Muscle layer of colon (tissue), 2 donors: ENCODE measurements around the gene CAPN7.

Experiments used
- H3K27ac ChIP-seq: one replicate; pipeline ENCODE4 v1.7.0; 2013; ENCODE audit warnings: low read depth, mild to moderate bottlenecking, low read length, moderate library complexity
- H3K27me3 ChIP-seq, 2 donors: one replicate each; pipeline ENCODE4 v1.7.0; 2013; ENCODE audit warnings: low read length in 2 of 2, mild to moderate bottlenecking in 2 of 2; ENCODE audit not compliant: insufficient read depth in 2 of 2, control insufficient read depth in 1 of 2
- H3K36me3 ChIP-seq: one replicate; pipeline ENCODE4 v1.7.0; 2013; ENCODE audit warnings: mild to moderate bottlenecking, low read length; ENCODE audit not compliant: insufficient read depth
- H3K4me1 ChIP-seq: one replicate; pipeline ENCODE4 v1.7.0; 2013; ENCODE audit warnings: mild to moderate bottlenecking, low read length; ENCODE audit not compliant: insufficient read depth
- H3K4me3 ChIP-seq, 2 donors: one replicate each; pipeline ENCODE4 v1.7.0; 2013; ENCODE audit warnings: low read length in 2 of 2, low read depth in 1 of 2, mild to moderate bottlenecking in 1 of 2, moderate library complexity in 1 of 2
- H3K9ac ChIP-seq: one replicate; pipeline ENCODE4 v1.7.0; 2013; ENCODE audit warnings: low read length
- H3K9me3 ChIP-seq: one replicate; pipeline ENCODE4 v1.7.0; 2013; ENCODE audit warnings: mild to moderate bottlenecking, low read length
- donor health status: abdominal sarcoma.
- donor health status: Adenocarcinoma of cecum.

CAPN7 gene

GRCh38 chr3:15280853-15281532 lies 74.9 kb downstream of the CAPN7 start:
- Histone ChIP-seq H3K4me1 (peaks cover 3% of the 10 kb centered on the region), H3K36me3 (no peaks in the 10 kb centered on the region), H3K9ac (no peak overlapping the region), H3K4me3 (no peak overlapping the region), H3K9me3 (no peaks in the 10 kb centered on the region), H3K27ac (no peak overlapping the region), H3K27me3 (no peaks in the 10 kb centered on the region)

DNA sequence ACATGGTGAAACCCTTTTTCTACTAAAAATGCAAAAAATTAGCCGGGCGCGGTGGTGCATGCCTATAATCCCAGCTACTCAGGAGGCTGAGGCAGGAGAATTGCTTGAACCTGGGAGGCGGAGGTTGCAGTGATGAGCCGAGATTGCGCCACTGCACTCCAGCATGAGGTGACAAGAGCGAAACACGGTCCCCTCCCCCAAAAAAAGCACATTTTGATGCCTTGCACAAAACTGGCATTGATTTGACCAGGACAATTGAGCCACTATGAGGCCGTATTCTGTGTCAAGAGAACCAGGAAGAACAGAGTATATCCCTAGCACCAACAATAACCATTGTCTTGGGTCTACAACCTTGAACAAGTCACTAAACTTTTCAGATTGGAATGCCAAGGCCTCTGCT lies 75.8 kb downstream of the CAPN7 start:
- Histone ChIP-seq H3K27ac (no peak overlapping the region), H3K36me3 (no peaks in the 10 kb centered on the region), H3K9ac (no peak overlapping the region), H3K9me3 (no peaks in the 10 kb centered on the region), H3K4me3 (no peak overlapping the region), H3K4me1 (peaks cover 3% of the 10 kb centered on the region), H3K27me3 (no peaks in the 10 kb centered on the region)

- Histone ChIP-seq H3K4me1 (peaks cover 10% of the 10 kb centered on the region), H3K36me3 (no peaks in the 10 kb centered on the region), H3K27ac (no peak overlapping the region)
Measured at GRCh38 chr3:15283702-15284101, 77.7 kb downstream of the CAPN7 start.

GRCh38 chr3:15284121-15284889 lies 78.3 kb downstream of the CAPN7 start:
- no peak overlapping the region for H3K27ac ChIP-seq
- no peaks in the 10 kb centered on the region for H3K27me3 ChIP-seq
- no peak overlapping the region for H3K4me3 ChIP-seq
- peaks cover 10% of the 10 kb centered on the region for H3K4me1 ChIP-seq
- no peak overlapping the region for H3K9ac ChIP-seq
- no peaks in the 10 kb centered on the region for H3K9me3 ChIP-seq
- H3K36me3 ChIP-seq: no peaks in the 10 kb centered on the region

More at GRCh38 chr3:15283702-15284101, 77.7 kb downstream of the CAPN7 start:
- no peaks in the 10 kb centered on the region for H3K9me3 ChIP-seq
- no peak overlapping the region for H3K9ac ChIP-seq
- H3K4me3 ChIP-seq: no peak overlapping the region
- no peaks in the 10 kb centered on the region for H3K27me3 ChIP-seq

GRCh38 chr3:15286022-15286421 lies 80.0 kb downstream of the CAPN7 start:
- no peak overlapping the region for H3K4me3 ChIP-seq
- no peaks in the 10 kb centered on the region for H3K9me3 ChIP-seq
- H3K9ac ChIP-seq: no peak overlapping the region
- H3K27me3 ChIP-seq: no peaks in the 10 kb centered on the region
- no peaks in the 10 kb centered on the region for H3K36me3 ChIP-seq
- peaks cover 7% of the 10 kb centered on the region for H3K4me1 ChIP-seq
- no peak overlapping the region for H3K27ac ChIP-seq

DNA sequence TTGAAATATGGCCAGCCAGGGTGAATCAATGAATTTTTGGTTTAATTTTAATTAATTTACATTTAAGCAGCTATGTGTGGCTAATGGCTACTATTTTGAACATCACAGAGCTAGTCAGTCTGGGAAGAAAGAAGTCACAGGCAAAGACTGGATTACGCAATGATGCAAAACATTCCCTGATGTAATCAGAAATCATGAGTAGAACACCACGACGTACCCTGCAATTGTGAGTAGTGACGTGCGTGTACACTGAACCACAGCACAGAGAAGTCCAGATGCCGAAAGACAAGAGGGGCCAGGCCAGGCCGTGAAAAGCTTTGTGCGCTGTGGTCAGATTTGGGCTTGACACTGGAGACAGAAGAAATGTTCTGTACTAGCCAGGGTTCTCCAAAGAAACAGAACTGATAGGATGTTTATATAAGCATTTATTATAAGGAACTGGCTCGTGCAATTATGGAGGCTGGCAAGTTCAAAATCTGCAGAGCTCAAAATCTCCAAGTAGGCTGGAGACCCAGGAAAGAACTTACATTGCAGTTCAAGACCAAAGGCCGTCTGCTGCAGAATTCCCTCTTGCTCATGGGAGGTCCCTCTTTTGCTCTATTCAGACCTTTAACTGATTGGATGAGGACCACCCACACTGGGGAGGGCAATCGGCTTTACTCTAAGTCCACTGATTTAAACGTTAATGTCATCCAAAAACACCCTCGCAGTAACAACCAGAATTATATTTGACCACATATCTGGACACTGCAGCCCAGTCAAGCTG lies 81.7 kb downstream of the CAPN7 start:
- Histone ChIP-seq H3K9me3 (no peaks in the 10 kb centered on the region), H3K27me3 (no peaks in the 10 kb centered on the region), H3K4me3 (no peak overlapping the region), H3K36me3 (no peaks in the 10 kb centered on the region), H3K9ac (no peak overlapping the region), H3K27ac (peak overlapping the region; percentile 32), H3K4me1 (peaks cover 14% of the 10 kb centered on the region)

GRCh38 chr3:15288331-15289035 lies 82.4 kb downstream of the CAPN7 start:
- H3K4me1 ChIP-seq: peaks cover 17% of the 10 kb centered on the region
- no peaks in the 10 kb centered on the region for H3K27me3 ChIP-seq
- no peaks in the 10 kb centered on the region for H3K36me3 ChIP-seq
- no peak overlapping the region for H3K4me3 ChIP-seq
- H3K9ac ChIP-seq: no peak overlapping the region
- H3K27ac ChIP-seq: no peak overlapping the region
- H3K9me3 ChIP-seq: no peaks in the 10 kb centered on the region

DNA sequence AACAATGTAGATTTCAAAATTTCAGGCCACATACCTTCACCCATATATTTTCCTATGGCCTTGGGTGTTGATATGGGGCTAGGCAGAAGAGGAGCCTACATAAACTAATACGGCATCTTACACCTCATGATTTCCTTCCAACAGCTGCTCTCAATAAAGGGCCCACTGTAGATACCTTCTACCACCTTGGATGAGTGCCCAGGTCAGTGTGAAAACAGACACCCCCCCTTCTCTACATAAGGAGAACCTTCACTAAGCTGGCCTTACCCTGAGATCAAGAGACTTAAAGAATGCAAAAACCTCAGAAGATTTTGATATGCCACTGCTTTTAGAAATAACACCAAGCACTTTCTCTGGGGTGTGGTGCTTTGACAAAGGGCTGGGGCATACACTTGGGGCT lies 83.6 kb downstream of the CAPN7 start:
- H3K9ac ChIP-seq: no peak overlapping the region
- H3K36me3 ChIP-seq: no peaks in the 10 kb centered on the region
- H3K9me3 ChIP-seq: no peaks in the 10 kb centered on the region
- H3K4me3 ChIP-seq: no peak overlapping the region
- H3K27ac ChIP-seq: no peak overlapping the region
- no peaks in the 10 kb centered on the region for H3K27me3 ChIP-seq
- H3K4me1 ChIP-seq: peaks cover 19% of the 10 kb centered on the region

DNA sequence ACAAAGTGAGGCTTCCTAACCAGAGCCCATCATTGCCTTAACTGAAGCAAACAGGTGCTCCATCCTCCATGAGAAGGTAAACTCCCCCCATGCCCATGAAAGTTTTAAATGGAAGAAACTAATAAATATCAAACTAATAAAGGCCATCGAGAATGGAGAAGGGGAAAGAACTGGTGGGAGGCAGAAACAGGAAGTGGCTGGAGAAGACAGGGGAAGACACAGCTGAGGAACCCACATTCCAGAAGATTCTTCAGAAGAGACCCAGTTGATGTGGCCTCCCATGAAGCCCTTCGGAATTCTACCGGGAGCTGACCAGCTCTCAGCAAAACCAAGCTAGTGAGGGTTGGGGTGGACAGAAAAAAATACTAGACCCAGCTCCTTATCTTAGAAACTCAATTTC lies 84.7 kb downstream of the CAPN7 start:
- Histone ChIP-seq H3K9me3 (no peaks in the 10 kb centered on the region), H3K9ac (no peak overlapping the region), H3K36me3 (no peaks in the 10 kb centered on the region), H3K4me3 (no peak overlapping the region), H3K27me3 (no peaks in the 10 kb centered on the region), H3K27ac (no peak overlapping the region), H3K4me1 (peaks cover 22% of the 10 kb centered on the region)

- peaks cover 22% of the 10 kb centered on the region for H3K4me1 ChIP-seq
- H3K9ac ChIP-seq: no peak overlapping the region
- H3K4me3 ChIP-seq: no peak overlapping the region
- peak overlapping the region; percentile 2 for H3K27ac ChIP-seq
- no peaks in the 10 kb centered on the region for H3K36me3 ChIP-seq
- no peaks in the 10 kb centered on the region for H3K9me3 ChIP-seq
- no peaks in the 10 kb centered on the region for H3K27me3 ChIP-seq
Measured at GRCh38 chr3:15291589-15292541, 85.8 kb downstream of the CAPN7 start.
